WTC11 (cell line): Measurements from ENCODE around the gene SORCS1. TPM values are rescaled to one million over a fixed set of nuclear protein-coding genes. Genes with fewer than 3 reads are reported as not detected.

Experiments used
- ATAC-seq: fragments of 200-7000 bp; cut with Tn5 transposase; 2 replicates; pipeline ENCODE4 v1.10.0; 2021; ENCODE audit warnings: mild to moderate bottlenecking, moderate library complexity
- CTCF ChIA-PET: fragments of 300-600 bp; sonication (Branson Sonifier 250); formaldehyde crosslinking; loops from one replicate; lab custom pipeline; 2021; ENCODE audit warnings: antibody characterized with exemption; lab: Charles Lee
- POLR2A ChIA-PET: fragments of 350-600 bp; sonication (Branson Sonifier 250); formaldehyde crosslinking; loops from one replicate; lab custom pipeline; 2021; ENCODE audit warnings: antibody characterized with exemption; lab: Charles Lee
- DNase-seq: peaks from one replicate; pipeline ENCODE4 v3.0.0; 2021; ENCODE audit warnings: low spot score
- H3K27ac Mint-ChIP-seq: 2 replicates; pipeline ENCODE4 v1.8.0; 2021; ENCODE audit warnings: mixed read lengths
- H3K27me3 Mint-ChIP-seq: 2 replicates; pipeline ENCODE4 v1.8.0; 2021; ENCODE audit warnings: low read depth, mild to moderate bottlenecking, moderate library complexity, mixed read lengths
- H3K36me3 Mint-ChIP-seq: 2 replicates; pipeline ENCODE4 v1.8.0; 2021; ENCODE audit warnings: mixed read lengths
- H3K4me1 Mint-ChIP-seq: 2 replicates; pipeline ENCODE4 v1.8.0; 2022; ENCODE audit warnings: mixed read lengths
- H3K4me3 Mint-ChIP-seq: 2 replicates; pipeline ENCODE4 v1.8.0; 2021; ENCODE audit warnings: mild to moderate bottlenecking, moderate library complexity, mixed read lengths
- H3K9me3 Mint-ChIP-seq: 2 replicates; pipeline ENCODE4 v1.8.0; 2021; ENCODE audit warnings: mixed read lengths
- CBFB ChIP-seq: sonication (generic); formaldehyde crosslinking; IDR thresholded peaks from 2 replicates; pipeline ENCODE4 v1.8.1; 2022; ENCODE audit warnings: mild to moderate bottlenecking, low read depth, missing genetic modification reagents
- CREB1 ChIP-seq: sonication (generic); formaldehyde crosslinking; IDR thresholded peaks from 2 replicates; pipeline ENCODE4 v1.8.0; 2023; ENCODE audit warnings: mild to moderate bottlenecking, missing genetic modification reagents
- GRHL2 ChIP-seq: fragments of 250-450 bp; sonication (Bioruptor Pico); IDR thresholded peaks from 2 replicates; pipeline ENCODE4 v1.8.0; 2022; ENCODE audit warnings: mild to moderate bottlenecking, moderate library complexity; ENCODE audit not compliant: insufficient replicate concordance, severe bottlenecking
- HMGA2 ChIP-seq: fragments of 250-450 bp; sonication (Bioruptor Pico); IDR thresholded peaks from 2 replicates; pipeline ENCODE4 v1.4.0; 2021; ENCODE audit warnings: mild to moderate bottlenecking, moderate library complexity
- HMGXB4 ChIP-seq: sonication (generic); formaldehyde crosslinking; IDR thresholded peaks from 2 replicates; pipeline ENCODE4 v1.8.1; 2023; ENCODE audit warnings: mild to moderate bottlenecking, moderate library complexity, missing genetic modification reagents
- IRF1 ChIP-seq: sonication (generic); formaldehyde crosslinking; IDR thresholded peaks from 2 replicates; pipeline ENCODE4 v1.8.0; 2023; ENCODE audit warnings: missing genetic modification reagents
- MXD4 ChIP-seq: fragments of 250-450 bp; sonication (Bioruptor Pico); IDR thresholded peaks from 2 replicates; pipeline ENCODE4 v1.8.0; 2021; ENCODE audit warnings: mild to moderate bottlenecking, moderate library complexity, borderline replicate concordance
- MYBL2 ChIP-seq: sonication (generic); formaldehyde crosslinking; IDR thresholded peaks from 2 replicates; pipeline ENCODE4 v1.8.1; 2023; ENCODE audit warnings: mild to moderate bottlenecking, moderate library complexity, missing genetic modification reagents
- PRRX2 ChIP-seq: fragments of 250-450 bp; sonication (Bioruptor Pico); IDR thresholded peaks from 2 replicates; pipeline ENCODE4 v1.8.0; 2021; ENCODE audit warnings: mild to moderate bottlenecking
- SMAD4 ChIP-seq: sonication (generic); formaldehyde crosslinking; IDR thresholded peaks from 2 replicates; pipeline ENCODE4 v1.8.0; 2022; ENCODE audit warnings: mild to moderate bottlenecking, missing genetic modification reagents
- ZNF121 ChIP-seq: sonication (generic); formaldehyde crosslinking; IDR thresholded peaks from 2 replicates; pipeline ENCODE4 v1.8.0; 2023; ENCODE audit warnings: missing genetic modification reagents
- ZNF219 ChIP-seq: sonication (generic); formaldehyde crosslinking; IDR thresholded peaks from 2 replicates; pipeline ENCODE4 v1.8.0; 2023; ENCODE audit warnings: missing genetic modification reagents, mild to moderate bottlenecking, borderline replicate concordance
- ZNF263 ChIP-seq: sonication (generic); formaldehyde crosslinking; IDR thresholded peaks from 2 replicates; pipeline ENCODE4 v1.8.1; 2022; ENCODE audit warnings: low read depth, mild to moderate bottlenecking, moderate library complexity, missing genetic modification reagents
- ZNF281 ChIP-seq: sonication (generic); formaldehyde crosslinking; IDR thresholded peaks from 2 replicates; pipeline ENCODE4 v1.8.0; 2023; ENCODE audit warnings: mild to moderate bottlenecking, missing genetic modification reagents
- ZNF317 ChIP-seq: sonication (generic); formaldehyde crosslinking; IDR thresholded peaks from 2 replicates; pipeline ENCODE4 v1.8.1; 2023; ENCODE audit warnings: low read depth, mild to moderate bottlenecking, moderate library complexity, missing genetic modification reagents, borderline replicate concordance
- ZNF416 ChIP-seq: fragments of 250-450 bp; sonication (Bioruptor Pico); IDR thresholded peaks from 2 replicates; pipeline ENCODE4 v1.9.0; 2021; ENCODE audit warnings: mild to moderate bottlenecking, inconsistent platforms
- ZSCAN18 ChIP-seq: fragments of 250-450 bp; sonication (Bioruptor Pico); IDR thresholded peaks from 2 replicates; pipeline ENCODE4 v2.1.2; 2022; ENCODE audit warnings: mild to moderate bottlenecking, moderate library complexity
- total RNA-seq: library from RNA; stranded (reverse); gene quantifications from 3 replicates; pipeline ENCODE4 v1.2.3, GENCODE V29; 2021
- TF ChIP-seq, protein P1 (sequence below): sonication (generic); formaldehyde crosslinking; IDR thresholded peaks from 2 replicates; pipeline ENCODE4 v1.8.1; 2022; ENCODE audit warnings: mild to moderate bottlenecking, missing genetic modification reagents, moderate library complexity, borderline replicate concordance
- TF ChIP-seq, protein P2 (sequence below): sonication (generic); formaldehyde crosslinking; IDR thresholded peaks from 2 replicates; pipeline ENCODE4 v1.8.0; 2022; ENCODE audit warnings: missing genetic modification reagents
- TF ChIP-seq, protein P3 (sequence below): sonication (generic); formaldehyde crosslinking; IDR thresholded peaks from 2 replicates; pipeline ENCODE4 v1.8.1; 2022; ENCODE audit warnings: mild to moderate bottlenecking, moderate library complexity, missing genetic modification reagents

The SORCS1 gene
- total RNA-seq, 1 experiment from 2014 or later: 3.3 TPM

DNA sequence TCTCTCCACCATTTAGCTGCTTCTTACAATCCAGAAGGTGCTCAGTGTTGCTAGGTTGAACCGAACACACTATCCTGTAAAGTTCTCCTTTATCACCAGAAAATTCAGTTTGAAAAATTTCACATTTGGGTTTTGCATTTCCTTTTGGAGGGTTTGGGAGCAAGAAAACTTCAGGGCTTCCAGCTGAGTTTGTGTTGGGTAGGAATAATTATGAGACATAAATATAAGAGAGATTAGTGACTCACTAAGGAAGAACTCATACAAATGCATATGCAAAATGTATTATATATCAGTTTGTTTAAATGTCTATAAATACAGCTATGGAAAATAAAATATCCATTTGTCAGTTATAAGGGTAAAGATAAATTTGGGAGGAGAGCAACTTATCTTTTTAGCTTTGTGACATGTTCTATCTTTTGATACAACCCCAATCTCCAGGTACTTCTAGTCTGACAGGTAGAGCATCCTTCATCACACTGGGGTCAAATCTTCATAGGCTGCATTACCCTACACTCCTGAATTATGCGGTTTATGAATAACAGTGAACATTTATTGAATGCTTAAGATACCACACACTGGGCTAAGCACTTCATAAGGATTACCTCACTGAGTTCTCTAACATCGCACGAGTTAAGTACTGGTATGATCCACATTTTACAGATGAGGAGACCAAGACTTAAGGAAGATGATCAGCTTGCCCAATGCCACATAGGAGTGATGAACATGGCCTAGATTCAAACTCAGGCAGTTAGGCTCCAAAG, 304.4 kb downstream of the SORCS1 start:
- ATAC-seq (no peak), DNase-seq (no peak)
- POLR2A ChIA-PET: no interaction called here
- TF ChIP-seq SMAD4 (CRISPR knock-in tag): no peak
- no peak for TF ChIP-seq MYBL2 (CRISPR knock-in tag)
- TF ChIP-seq, protein P1, sequence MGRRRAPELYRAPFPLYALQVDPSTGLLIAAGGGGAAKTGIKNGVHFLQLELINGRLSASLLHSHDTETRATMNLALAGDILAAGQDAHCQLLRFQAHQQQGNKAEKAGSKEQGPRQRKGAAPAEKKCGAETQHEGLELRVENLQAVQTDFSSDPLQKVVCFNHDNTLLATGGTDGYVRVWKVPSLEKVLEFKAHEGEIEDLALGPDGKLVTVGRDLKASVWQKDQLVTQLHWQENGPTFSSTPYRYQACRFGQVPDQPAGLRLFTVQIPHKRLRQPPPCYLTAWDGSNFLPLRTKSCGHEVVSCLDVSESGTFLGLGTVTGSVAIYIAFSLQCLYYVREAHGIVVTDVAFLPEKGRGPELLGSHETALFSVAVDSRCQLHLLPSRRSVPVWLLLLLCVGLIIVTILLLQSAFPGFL (CRISPR knock-in tag): no peak
- TF ChIP-seq, protein P2, sequence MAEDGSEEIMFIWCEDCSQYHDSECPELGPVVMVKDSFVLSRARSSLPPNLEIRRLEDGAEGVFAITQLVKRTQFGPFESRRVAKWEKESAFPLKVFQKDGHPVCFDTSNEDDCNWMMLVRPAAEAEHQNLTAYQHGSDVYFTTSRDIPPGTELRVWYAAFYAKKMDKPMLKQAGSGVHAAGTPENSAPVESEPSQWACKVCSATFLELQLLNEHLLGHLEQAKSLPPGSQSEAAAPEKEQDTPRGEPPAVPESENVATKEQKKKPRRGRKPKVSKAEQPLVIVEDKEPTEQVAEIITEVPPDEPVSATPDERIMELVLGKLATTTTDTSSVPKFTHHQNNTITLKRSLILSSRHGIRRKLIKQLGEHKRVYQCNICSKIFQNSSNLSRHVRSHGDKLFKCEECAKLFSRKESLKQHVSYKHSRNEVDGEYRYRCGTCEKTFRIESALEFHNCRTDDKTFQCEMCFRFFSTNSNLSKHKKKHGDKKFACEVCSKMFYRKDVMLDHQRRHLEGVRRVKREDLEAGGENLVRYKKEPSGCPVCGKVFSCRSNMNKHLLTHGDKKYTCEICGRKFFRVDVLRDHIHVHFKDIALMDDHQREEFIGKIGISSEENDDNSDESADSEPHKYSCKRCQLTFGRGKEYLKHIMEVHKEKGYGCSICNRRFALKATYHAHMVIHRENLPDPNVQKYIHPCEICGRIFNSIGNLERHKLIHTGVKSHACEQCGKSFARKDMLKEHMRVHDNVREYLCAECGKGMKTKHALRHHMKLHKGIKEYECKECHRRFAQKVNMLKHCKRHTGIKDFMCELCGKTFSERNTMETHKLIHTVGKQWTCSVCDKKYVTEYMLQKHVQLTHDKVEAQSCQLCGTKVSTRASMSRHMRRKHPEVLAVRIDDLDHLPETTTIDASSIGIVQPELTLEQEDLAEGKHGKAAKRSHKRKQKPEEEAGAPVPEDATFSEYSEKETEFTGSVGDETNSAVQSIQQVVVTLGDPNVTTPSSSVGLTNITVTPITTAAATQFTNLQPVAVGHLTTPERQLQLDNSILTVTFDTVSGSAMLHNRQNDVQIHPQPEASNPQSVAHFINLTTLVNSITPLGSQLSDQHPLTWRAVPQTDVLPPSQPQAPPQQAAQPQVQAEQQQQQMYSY (CRISPR knock-in tag): no peak
- TF ChIP-seq CREB1 (CRISPR knock-in tag): no peak
- TF ChIP-seq PRRX2 (CRISPR knock-in tag): no peak
- no peak for TF ChIP-seq ZNF219 (CRISPR knock-in tag)
- no peak for TF ChIP-seq ZSCAN18 (CRISPR knock-in tag)
- TF ChIP-seq HMGXB4 (CRISPR knock-in tag): no peak
- no peak for TF ChIP-seq ZNF317 (CRISPR knock-in tag)
- no peak for TF ChIP-seq IRF1 (CRISPR knock-in tag)
- no peak for TF ChIP-seq MXD4
- TF ChIP-seq ZNF416: no peak
- TF ChIP-seq CBFB (CRISPR knock-in tag): no peak
- TF ChIP-seq ZNF263 (CRISPR knock-in tag): no peak
- TF ChIP-seq GRHL2 (CRISPR knock-in tag): no peak
- TF ChIP-seq ZNF121: no peak
- TF ChIP-seq, protein P3, sequence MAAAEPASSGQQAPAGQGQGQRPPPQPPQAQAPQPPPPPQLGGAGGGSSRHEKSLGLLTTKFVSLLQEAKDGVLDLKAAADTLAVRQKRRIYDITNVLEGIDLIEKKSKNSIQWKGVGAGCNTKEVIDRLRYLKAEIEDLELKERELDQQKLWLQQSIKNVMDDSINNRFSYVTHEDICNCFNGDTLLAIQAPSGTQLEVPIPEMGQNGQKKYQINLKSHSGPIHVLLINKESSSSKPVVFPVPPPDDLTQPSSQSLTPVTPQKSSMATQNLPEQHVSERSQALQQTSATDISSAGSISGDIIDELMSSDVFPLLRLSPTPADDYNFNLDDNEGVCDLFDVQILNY: no peak
- no peak for TF ChIP-seq HMGA2 (CRISPR knock-in tag)
- TF ChIP-seq ZNF281 (CRISPR knock-in tag): no peak
- H3K4me1 Mint-ChIP-seq: peaks cover 24% of the 10 kb centered on the region
- peaks cover 7% of the 10 kb centered on the region for H3K36me3 Mint-ChIP-seq
- H3K27me3 Mint-ChIP-seq: no peaks in the 10 kb centered on the region
- H3K9me3 Mint-ChIP-seq: peaks cover 7% of the 10 kb centered on the region
- H3K27ac Mint-ChIP-seq: no peak overlapping the region
- CTCF ChIA-PET: no interaction called here
- H3K4me3 Mint-ChIP-seq: no peak overlapping the region
